ENCODE data around the gene SPATA1.

GRCh38 chr1:84597011-84597410 lies 90.8 kb downstream of the SPATA1 start:
- TF ChIP-seq CTCF (conservative IDR thresholded peaks at IDR 0.05; ENCODE audit: low read length) (no peak), EZH2phosphoT487 (IDR thresholded peaks at IDR 0.05; ENCODE audit: borderline replicate concordance, low read depth, low read length) (no peak)

Measured in OCI-LY7 (cell line).